ENCODE results near the gene THAP12.

DNA sequence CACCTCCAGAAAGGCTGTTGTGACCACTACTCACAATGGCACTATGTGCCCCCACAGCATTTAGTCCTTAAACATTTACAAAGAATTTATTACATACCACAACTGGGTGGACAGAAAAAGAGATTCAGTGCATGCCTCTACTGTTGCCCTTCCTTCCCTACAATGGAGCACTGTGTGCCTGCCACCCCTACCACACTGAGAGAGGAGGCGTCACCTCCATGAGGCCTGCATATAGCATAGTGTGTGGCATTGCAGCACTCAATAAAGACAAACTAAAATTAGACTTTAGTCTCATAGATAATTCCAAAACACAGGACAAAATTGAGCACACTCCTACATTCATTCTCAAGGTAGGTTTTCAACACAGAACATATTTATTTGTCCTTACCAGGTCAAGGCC lies 25.8 kb downstream of the THAP12 start:
- no peak for TF ChIP-seq POLR2AphosphoS5 (IDR thresholded peaks at IDR 0.05; ENCODE audit: borderline replicate concordance, low read depth, low read length)
- TF ChIP-seq EZH2 (IDR thresholded peaks at IDR 0.05), result no peak

Data from SK-N-MC (cell line).